CD1c-positive myeloid dendritic cell (primary cell): ENCODE results near the gene TBC1D9.
A peak's percentile ranks its signal among the peaks of the same experiment; 100 is the strongest.

Experiments
- DNase-seq: peaks from one replicate; pipeline ENCODE4 v3.0.0-alpha.2; 2016; ENCODE audit errors: extremely low spot score

The TBC1D9 gene

DNA sequence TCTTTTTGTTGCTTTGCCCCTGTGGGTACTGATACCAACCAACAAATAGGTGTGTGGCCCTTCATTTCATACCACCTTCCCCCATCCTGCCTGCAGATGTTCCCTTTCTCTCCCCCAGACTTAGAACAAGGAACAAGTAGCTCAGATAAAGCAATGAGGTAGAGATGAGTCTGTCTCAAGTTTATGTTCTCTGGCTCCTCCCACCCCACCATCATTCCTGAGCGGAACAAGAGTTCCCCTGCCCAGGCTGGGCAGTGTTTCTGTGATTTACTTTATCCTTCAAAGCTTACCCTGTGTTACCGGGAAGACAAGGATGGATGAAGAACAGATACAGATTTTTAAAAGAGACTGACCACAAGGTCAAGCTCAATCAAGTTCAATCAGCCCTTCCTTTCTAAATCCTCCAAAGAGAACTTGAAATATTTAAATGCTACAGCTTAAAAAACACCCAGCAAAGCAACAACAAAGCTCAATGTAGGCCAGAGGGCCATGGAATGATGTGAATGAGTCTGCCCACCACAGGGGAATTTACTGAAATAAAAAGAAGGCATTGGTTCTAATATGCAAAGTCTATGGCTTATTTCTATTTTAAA, 107.4 kb downstream of the TBC1D9 start:
- DNase-seq, result no peak

DNA sequence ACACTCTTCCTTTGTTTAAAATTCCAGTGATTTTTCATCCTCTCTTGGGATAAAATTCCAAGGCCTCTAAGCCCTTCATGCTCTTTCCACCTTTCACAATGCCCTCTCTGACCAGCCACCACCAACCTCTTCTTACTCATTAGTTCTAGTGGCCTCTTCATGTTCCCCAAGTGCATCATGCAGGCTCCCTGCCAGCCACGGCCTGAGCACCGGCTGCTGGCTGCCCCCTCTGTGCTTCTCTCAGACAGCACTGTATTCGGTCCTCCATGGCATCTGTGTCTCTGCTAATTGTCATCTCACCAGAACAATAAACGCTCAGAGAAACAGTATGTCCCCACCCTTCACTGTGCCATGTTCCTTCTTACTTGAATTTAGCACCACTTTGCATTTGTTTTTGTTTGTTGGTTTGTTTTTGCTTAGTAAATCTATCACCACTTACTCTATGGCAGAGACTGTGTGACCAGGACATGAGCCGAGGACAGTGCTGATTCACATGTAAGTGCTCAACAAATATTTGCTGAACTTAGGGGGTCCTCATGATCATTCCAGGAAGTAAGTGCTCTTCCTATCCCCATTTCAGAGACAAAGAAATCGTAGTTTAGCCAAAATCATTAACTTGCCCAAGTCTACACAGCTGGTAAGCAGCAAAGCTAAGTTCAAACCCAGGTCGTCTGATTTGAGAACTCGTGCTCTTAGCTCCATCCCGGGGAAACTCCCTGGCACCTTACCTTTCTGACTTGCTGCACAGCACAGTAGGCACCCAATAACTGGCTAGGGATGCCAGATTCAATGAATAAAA, 110.4 kb downstream of the TBC1D9 start:
- no peak for DNase-seq

DNA sequence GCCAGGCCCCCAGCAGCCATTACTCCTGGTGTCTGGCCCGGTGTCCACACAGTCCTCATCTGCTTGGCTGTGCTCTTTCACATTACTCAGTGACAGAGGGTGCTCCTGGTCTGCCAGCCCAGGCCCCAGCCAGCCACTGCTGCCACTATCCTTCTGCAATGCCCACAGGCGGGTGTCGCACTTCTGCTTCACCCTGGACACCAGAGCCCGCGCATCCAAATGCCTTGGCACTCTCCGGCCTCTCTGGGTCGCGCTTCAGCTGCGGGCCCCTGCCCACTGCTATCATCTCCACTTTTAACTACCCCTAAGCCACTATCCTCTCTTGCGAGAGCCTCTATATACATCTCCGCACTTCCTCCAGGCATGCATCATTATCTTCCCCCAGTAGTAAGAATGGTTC, 111.0 kb downstream of the TBC1D9 start:
- DNase-seq, result no peak

DNA sequence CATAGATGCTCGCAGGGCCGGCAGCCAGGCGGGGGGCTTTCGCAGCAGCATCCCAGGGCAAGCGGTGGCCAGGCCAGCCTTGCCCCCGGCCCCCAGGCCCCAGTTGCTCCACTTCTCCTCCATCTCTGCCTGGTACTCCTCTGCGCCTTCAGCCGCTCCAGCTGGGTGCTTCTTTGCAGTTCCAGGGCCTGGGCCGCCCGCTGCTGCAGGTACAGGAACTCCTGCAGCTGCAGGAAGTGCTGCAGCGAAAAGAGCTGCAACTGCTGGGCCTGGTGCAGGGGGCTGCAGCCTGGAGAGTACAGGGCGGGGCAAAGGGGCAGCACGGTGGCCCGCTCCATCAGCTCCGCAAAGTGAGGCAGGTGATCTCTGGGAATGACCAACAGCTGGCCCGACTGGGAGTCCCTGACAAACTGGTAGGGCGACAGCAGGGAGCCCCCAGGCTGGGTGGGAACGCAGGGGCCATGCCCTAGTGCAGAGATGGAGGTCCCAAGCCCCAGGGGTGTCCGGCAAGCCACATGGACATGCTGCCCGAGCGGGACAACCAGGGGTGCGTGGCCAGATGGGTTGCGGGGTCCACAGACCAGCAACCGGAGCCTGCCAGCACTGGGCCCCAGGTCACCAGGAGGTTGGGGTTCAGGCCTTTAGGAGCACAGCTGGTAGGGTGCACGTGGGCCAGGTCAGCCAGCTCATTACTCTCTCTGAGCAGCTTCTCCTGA, 111.6 kb downstream of the TBC1D9 start:
- DNase-seq, result no peak

DNA sequence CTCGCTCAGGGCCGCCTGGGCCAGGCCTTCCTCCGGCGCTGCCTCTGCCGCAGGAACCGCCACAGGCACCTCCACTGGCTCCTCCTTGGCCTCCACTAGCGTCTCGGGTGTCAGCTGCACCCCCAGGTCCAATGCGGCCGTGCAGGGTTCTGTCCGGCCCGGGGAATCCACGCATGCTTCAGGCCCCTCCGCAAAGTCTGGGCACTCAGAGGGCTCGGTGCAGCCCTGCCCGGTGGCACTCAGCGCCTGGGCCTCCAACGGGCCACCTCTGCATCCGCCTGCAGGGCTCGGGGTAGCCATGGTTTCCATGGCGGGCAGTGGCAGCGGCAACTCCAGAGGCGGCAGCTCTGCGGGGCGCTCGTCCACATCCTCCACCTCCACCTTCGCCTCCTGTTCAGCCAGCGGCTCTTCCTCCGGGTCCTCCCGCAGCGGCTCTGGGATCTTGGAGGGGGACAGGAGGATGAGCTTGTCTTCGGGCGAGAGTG, 112.6 kb downstream of the TBC1D9 start:
- DNase-seq, result no peak

DNA sequence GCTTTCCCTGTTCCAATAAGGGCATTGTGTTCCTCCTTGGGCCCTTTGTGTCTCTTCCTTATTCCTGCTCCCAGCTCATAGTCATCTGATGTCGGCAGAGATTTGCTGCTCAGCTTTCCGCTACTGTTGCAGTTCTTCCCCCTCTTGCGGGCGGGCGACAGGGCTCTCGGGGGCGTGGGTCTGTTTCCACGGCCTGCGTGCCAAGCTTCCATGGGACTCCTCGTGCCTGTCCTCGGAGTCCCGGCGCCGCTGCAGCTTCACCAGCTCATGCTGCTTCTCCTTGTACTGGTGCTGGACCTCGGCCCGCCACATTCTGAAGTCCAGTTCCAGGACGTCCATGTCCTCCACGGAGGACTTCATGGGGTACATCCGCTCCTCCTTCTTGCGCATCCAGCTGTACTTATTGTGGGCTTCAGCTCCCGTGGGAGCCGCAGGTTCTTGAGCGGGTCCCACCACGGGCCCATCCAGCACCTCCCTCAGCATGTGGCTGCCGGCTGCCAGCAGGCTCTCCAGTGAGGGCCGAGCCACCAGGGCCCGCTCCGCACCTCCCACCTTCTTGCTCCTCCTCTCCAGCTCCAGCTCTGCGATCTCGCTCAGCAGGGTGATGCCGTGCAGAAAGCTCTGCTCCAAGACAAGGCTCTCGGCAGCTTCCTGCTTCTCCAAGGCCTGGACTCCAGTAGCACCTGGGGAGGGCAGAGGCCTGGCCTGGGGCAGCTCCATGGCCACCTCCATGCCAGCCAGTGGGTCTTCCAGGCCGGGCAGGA, 113.3 kb downstream of the TBC1D9 start:
- DNase-seq, result no peak

DNA sequence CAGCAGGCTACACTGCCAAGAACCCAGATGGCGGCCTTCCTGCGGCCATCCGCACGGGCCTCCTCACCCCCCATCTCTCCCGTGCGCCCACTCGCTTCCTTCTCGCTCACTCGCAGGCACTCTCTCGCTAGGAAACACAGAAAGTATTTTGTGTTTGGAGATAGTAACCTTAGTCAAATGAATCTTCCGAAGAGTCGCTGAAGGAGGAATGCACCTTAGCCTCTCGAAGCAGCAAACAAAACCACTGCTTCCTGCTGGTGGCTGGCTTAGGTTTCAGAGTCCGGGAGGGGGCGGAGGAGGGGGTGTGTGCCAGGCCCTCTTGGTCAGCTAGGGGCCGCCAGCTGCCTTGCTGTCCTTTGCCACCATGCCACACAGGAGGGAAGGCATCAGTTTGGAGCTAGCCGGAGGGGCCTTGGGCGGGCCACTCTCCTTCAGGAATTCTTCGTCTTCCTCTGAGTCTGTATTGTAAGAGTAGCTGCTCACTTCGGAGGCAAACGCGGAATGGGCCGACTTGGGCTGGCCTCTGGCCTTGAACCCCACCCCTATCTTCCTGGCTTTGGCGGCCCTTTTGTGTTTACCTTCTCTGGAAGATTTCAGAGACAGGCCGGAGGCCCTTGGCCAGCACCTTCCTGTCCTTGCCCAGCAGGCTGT, 114.3 kb downstream of the TBC1D9 start:
- no peak for DNase-seq

DNA sequence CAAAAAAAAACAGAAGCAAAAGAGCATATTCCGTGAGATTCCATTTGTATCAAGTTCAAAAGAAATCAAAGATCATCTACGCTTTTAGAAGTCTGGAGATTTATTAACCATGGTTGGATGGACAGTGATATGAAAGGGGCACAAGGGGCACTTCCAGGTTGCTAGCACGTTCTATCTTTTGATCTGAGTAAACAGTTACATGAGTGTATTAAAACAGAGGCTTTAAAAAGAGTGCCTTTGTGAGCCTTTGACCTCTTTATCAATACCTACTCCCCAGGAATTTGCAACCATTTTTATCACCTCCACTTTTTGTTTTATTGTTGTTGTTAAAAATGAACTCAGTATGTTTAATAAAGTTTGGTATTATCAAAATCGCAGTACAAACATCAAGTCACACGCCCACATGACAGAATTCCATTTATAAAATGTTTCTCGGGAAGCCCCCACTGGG, 115.1 kb downstream of the TBC1D9 start:
- no peak for DNase-seq

DNA sequence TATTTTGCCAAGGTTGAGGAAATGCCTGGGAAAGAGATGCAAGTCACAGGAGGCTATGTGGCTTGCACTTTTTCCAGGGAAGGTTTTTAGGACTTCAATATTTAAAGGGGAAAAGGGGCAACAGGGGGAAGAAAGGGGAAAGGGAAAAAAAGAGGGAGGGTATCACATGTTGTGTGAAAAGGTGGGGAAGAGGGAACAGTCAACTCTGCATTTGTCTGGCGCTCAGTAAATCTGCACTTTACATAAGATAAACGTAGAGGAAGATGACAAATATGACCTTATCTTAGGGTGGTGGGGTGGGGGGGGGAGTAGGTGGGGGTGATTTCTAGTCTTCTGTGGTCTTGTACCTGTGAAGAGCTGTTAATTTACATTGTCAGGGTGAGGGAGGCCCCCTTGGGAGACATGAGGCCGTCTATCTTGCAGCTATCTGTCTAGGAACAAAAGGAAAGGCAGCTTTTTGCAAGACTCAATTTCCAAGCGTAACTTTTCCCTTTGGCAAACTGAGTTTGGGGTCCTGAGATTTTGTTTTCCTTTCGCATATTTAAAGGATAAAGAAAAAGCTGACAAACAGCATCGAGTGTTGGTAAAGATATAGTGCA, 115.9 kb downstream of the TBC1D9 start:
- DNase-seq, result no peak

DNA sequence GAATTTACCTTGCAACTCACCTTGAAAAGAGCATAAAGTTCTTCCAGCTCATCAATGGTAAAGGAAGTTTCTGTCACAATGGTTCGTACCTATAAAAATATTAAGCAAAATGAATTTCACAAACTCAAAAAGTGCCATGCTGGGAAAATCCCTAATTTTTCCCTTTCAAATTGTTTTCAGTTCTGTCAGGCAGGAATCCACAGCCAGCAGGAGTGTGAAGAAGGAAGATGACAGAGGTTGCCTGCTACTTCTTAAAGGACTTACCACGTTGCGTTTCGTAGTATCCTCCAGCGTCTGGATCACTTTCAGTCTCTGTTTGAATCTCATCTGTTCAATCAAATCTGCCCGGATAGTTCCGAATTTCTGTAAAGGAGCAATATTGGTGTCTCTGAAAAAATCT, 117.1 kb downstream of the TBC1D9 start:
- no peak for DNase-seq

DNA sequence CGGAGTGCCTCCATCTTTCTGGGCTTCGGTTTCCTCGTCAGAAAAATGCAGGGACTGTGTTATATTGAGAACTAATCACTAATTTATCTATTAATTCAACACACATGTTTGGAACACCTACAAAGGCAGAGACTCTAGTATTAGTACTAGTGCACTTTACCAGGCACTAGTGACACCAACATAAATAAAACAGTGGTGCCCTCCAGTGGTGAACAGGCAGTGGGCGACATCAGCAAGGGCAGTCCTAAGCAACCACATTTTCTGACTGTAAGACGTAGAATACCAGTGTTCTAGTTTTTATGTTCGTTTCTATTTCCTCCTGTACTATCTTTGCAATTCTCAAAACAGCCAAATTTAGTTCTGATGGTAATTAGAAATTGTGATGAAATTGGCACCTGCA, 118.3 kb downstream of the TBC1D9 start:
- DNase-seq, result peak; percentile 37

DNA sequence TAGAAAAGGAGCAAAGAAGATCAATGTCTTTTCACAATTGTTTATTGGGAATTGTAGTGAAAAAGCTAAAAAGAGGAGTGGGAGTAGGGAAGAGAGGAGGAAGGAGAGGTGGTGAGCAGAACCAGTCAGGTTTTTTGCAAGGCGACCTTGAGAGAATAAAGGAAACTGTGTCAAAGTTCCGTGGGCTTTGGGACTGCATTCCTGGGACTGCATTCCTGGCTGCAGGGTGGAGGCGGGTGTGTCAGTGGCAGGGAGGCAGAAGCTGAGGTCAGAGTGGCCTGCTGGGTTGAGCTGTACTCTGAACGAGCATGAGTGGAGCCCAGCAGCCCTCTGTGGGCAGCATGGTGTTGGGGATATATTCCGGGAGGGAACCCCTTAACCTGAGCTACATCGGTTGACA, 120.6 kb downstream of the TBC1D9 start:
- no peak for DNase-seq

DNA sequence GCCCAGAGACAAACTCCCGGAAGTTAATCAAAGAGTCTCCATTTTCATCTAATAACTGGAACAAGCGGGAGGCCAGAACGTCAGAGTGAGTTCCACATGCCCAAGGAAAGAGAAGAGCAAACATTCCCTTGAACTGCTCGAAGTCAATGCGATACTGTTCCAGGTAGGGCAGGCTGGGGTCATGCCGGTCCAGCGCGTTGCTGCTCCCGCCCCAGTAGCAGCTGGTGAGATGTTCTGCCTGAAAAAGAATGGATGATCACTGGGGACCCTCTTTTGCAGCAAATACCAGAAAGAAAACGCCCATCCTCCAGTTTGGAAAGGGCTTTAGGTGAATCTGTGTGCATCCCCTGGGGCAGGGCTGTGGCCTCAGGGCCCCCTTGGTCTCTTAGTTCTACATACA, 122.2 kb downstream of the TBC1D9 start:
- DNase-seq, result no peak

DNA sequence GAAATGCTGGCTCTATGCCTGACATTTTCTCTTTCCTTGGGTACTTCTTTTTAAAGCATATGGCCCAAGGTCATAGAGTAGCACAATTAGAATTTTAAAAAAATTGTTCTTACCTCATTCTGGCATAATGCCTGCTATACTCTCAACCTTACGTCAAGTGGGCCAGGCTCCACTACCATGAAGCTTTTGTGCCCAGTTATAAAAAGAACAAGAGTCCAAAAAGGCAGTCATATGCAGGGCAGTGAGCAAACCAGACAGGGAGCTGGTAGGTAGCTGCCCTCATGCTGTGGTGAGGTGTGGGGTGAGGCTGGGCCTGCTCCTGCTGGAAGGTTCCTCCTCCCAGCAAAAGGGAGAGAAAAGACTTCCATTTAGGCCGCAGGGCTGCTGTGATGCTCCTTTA, 123.1 kb downstream of the TBC1D9 start:
- DNase-seq, result no peak

DNA sequence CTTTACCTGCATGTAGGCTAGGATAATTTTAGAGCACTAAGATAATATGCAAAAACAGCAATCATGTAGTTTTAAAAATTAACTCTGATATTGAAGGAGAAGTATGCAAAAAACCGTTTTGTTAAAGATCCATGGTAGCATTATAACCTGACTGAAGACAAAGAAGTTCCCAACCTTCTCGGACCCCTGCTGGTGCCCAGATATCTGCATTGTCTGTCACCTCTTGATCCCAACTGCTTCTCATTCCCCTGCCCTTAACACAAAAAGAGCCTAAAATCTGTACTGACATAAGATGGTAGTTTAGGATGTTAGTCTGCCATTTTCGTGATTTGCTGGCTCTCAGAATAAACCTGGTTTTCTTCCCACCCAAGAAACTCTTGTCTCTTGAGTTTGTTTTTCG, 125.9 kb downstream of the TBC1D9 start:
- no peak for DNase-seq

DNA sequence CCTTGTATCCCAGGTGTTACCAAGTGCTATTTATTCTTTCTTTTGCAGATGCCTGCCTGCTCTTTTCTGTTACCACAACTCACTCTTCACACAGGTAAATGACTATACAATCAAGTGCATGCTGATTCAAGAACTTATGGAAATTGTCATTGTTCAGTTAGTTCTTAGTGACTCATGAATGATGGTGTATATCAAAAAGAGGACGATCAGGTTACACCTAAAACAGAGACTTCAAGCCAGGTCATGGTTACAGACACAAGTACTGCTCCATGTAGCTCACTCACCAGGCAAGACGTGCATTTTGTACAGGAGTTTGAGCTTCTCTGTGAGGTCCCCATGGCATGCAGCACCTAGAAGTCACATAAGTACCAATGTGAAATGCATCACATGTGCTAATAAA, 128.2 kb downstream of the TBC1D9 start:
- no peak for DNase-seq

DNA sequence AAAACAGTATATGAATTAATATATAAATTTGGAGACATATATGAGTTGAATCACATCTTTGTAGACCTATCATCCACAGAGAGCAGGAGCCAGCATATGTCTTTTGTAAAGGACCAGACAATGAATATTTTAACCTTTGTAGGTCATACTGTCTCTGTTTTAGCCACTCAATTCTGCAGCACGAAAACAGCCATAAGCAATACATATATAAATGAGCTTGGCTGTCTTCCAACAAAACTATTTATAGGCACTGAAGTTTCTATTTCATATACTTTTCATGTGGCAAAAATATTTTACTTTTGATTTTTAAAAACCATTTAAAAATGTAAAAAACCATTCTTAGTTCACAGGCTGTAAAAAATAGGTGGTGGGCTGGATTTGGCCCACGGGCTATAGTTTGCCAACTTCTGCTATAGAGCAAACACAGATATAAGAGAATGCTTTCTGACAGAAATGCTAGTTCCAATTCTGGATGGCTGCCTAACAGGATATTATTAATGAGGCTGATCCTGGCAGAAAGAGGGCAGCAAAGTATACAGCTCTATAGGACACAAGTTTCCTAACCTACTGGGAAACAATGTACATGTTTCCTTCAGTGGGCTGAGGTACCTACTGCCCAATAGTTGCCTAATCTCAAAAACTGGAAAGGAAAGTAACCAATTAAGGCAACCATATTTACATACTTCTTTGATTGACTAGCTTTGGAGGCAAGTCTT, 129.4 kb downstream of the TBC1D9 start:
- DNase-seq, result no peak

DNA sequence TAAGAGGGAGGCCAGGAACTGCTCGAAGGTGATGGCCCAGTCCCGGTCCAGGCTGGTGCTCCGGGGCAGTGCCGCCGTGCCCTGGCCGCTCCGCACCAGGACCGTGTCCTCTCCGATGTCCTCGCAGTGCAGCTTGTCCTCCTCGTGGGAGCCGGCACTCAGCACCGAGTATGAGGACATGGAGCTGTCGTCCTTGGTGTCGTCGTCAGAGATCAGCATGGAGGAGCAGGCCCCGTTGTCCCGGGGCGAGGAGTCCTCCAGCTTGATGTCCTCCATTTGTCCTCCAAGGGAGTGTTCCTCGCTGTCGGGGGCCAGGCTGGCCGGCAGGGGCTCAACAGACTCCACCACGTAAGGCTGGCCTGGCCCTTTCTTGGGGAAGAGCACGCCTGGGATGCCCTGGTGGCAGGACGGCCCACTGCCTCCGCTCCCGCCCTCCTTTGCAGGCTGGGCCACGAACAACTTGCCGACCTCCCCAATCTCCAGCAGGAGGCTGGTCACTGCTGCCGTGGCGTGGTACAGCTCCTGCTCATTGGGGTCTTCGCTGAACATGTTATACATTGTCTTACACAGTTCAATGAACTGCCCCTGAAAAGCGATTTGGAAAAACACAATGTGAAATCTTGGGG, 133.7 kb downstream of the TBC1D9 start:
- DNase-seq, result no peak

DNA sequence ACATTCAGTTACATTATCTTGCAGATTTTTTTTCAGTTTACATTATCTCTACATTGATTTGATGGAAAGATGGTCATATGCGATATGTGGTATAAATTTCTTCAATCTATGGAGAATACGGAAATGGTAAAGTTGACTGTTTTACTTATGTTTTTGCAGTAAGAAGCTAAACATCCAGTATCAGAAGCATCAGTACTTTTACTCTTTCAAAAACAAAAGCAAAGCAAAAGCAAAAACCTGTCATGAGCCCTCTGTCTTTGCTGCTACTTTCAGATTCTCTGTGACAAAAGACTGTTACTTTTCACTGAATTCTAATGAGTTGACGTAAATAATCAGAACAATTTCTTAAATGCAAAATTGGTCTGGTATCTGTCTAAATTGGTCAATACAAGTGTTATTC, 135.0 kb downstream of the TBC1D9 start:
- DNase-seq, result no peak
